PFSK-1 (cell line): Measurements from ENCODE around the gene ILDR2.

ENCODE experiments used
- POLR2AphosphoS5 ChIP-seq: IDR thresholded peaks from 2 replicates; pipeline ENCODE4 v1.6.1; 2012; ENCODE audit warnings: low read depth, mild to moderate bottlenecking, control low read depth, low read length, moderate library complexity
- TAF1 ChIP-seq: IDR thresholded peaks from 2 replicates; pipeline ENCODE4 v1.6.1; 2012; ENCODE audit warnings: low read length, control low read depth, borderline replicate concordance; ENCODE audit not compliant: insufficient read depth
- TF ChIP-seq, protein P1 (sequence below), 2 experiments: IDR thresholded peaks; 2 replicates each; pipeline versions ENCODE4 v1.6.1 to v1.8.0; 2011 to 2012; ENCODE audit warnings: low read depth in 2 of 2, low read length in 2 of 2, control low read depth in 1 of 2, inconsistent platforms in 1 of 2, mild to moderate bottlenecking in 1 of 2, moderate library complexity in 1 of 2; ENCODE audit not compliant: insufficient read depth in 1 of 2

DNA sequence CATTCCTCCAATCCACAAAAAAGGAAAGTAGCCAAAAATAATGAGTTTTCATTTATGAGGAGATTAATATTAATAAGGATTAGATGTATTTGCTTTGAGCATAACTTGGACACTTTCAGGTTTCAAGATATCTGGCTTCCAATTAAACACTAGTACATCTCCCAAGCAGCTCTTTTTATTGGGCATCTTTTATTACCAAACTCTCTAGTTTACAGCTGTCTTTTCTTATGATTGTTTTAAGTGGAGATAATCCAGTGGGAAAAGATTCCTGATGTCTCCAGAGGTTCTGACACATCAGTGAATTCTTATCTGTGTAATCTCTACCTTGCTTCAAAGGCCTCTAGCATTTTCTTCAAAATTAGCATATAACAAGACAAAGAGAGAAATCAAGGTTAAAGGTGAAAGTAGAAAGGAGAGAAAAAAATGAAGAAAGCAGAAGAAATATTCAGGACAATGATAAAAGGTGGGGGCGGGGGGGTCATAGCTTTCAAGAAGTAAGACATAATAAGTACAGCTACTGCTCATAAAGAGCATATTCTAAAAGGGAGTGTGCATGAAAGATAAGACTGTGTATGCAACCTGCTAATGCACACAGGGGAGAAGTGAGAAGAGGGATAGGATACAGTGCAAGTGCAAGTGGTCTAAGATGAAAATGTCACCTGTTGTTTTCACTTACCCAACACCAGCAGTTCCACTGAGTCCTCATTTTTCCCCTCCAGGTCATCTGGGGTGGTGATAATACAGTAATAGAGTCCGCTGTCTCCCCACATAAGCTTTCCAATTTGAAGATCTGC is 19.1 kb downstream of the ILDR2 start:
- TF ChIP-seq POLR2AphosphoS5 (no peak), TAF1 (no peak)
- TF ChIP-seq, protein P1, sequence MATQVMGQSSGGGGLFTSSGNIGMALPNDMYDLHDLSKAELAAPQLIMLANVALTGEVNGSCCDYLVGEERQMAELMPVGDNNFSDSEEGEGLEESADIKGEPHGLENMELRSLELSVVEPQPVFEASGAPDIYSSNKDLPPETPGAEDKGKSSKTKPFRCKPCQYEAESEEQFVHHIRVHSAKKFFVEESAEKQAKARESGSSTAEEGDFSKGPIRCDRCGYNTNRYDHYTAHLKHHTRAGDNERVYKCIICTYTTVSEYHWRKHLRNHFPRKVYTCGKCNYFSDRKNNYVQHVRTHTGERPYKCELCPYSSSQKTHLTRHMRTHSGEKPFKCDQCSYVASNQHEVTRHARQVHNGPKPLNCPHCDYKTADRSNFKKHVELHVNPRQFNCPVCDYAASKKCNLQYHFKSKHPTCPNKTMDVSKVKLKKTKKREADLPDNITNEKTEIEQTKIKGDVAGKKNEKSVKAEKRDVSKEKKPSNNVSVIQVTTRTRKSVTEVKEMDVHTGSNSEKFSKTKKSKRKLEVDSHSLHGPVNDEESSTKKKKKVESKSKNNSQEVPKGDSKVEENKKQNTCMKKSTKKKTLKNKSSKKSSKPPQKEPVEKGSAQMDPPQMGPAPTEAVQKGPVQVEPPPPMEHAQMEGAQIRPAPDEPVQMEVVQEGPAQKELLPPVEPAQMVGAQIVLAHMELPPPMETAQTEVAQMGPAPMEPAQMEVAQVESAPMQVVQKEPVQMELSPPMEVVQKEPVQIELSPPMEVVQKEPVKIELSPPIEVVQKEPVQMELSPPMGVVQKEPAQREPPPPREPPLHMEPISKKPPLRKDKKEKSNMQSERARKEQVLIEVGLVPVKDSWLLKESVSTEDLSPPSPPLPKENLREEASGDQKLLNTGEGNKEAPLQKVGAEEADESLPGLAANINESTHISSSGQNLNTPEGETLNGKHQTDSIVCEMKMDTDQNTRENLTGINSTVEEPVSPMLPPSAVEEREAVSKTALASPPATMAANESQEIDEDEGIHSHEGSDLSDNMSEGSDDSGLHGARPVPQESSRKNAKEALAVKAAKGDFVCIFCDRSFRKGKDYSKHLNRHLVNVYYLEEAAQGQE (IDR thresholded peaks at IDR 0.05; ENCODE audit: insufficient read depth in 1 of 2, low read depth in 2 of 2, low read length in 2 of 2) = no peak
